Endothelial cell of umbilical vein (primary cell): ENCODE data around the gene PTTG1.

Experiments
- CTCF ChIP-seq, 2 donors: IDR thresholded peaks; 1 replicate in 1 of 2; 2 replicates in 1 of 2; pipeline ENCODE4 v1.5.1; 2011; ENCODE audit warnings: low read length in 2 of 2, mild to moderate bottlenecking in 2 of 2, moderate library complexity in 2 of 2, control low read depth in 1 of 2, inconsistent platforms in 1 of 2, low read depth in 1 of 2; ENCODE audit not compliant: insufficient read depth in 1 of 2; ENCODE audit errors: extremely low read depth in 1 of 2
- EZH2 ChIP-seq: IDR thresholded peaks from 2 replicates; pipeline ENCODE4 v1.6.1; 2012; ENCODE audit warnings: borderline replicate concordance, low read depth, mild to moderate bottlenecking, moderate library complexity, low read length, inconsistent platforms; ENCODE audit not compliant: severe bottlenecking
- FOS ChIP-seq: IDR thresholded peaks from 2 replicates; pipeline ENCODE4 v1.6.1; 2011; ENCODE audit warnings: mild to moderate bottlenecking, low read length, moderate library complexity, borderline replicate concordance; ENCODE audit not compliant: insufficient read depth
- GATA2 ChIP-seq: IDR thresholded peaks from 2 replicates; pipeline ENCODE4 v1.7.0; 2011; ENCODE audit warnings: low read depth, mild to moderate bottlenecking, moderate library complexity, mixed read lengths, low read length; ENCODE audit not compliant: insufficient read length, insufficient read depth
- JUN ChIP-seq: IDR thresholded peaks from 2 replicates; pipeline ENCODE4 v1.6.1; 2011; ENCODE audit warnings: borderline replicate concordance, low read depth; ENCODE audit not compliant: insufficient read length, insufficient read depth
- MAX ChIP-seq: IDR thresholded peaks from 2 replicates; pipeline ENCODE4 v1.6.1; 2011; ENCODE audit not compliant: insufficient read depth, insufficient read length
- MYC ChIP-seq: IDR thresholded peaks from one replicate; pipeline ENCODE4 v1.6.1; 2011; ENCODE audit warnings: mild to moderate bottlenecking, low read depth, low read length
- POLR2A ChIP-seq: IDR thresholded peaks from 2 replicates; pipeline ENCODE4 v1.6.1; 2012; ENCODE audit warnings: low read depth, mild to moderate bottlenecking, control low read depth, low read length
- POLR2AphosphoS5 ChIP-seq: IDR thresholded peaks from 2 replicates; pipeline ENCODE4 v1.6.1; 2012; ENCODE audit warnings: low read depth, mild to moderate bottlenecking, control low read depth, low read length, moderate library complexity; ENCODE audit not compliant: insufficient read depth

DNA sequence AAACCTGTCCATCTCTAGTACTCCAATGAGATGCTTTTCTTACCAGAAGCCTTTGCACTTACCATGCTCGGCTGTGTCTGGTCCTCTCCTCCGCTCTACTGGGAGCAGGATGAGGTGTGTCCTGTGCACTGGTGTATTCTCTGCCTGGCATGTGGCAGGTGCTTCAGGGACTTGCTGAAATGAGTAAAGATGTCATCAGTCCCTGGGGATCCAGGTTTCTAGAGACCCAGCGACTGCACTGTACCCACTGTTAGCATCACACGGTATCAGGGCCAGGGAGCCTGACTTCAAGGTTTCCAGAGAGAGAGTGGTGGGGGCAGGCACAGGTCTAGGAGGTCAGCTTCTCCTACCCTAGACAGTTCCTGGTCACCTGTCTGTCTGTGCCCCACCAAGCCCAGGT lies 10.5 kb downstream of the PTTG1 start:
- TF ChIP-seq POLR2AphosphoS5, result no peak
- no peak for TF ChIP-seq POLR2A
- TF ChIP-seq EZH2, result no peak
- TF ChIP-seq CTCF (IDR thresholded peaks at IDR 0.05; ENCODE audit: extremely low read depth in 1 of 2, insufficient read depth in 1 of 2, low read depth in 1 of 2, low read length in 2 of 2), result no peak
- TF ChIP-seq MYC, result no peak
- TF ChIP-seq MAX, result no peak
- TF ChIP-seq FOS, result no peak
- TF ChIP-seq GATA2, result no peak
- no peak for TF ChIP-seq JUN
